Non-pigmented ciliary epithelial cell (primary cell): ENCODE data around the gene MKRN2.

Experiments
- DNase-seq: peaks from one replicate; pipeline ENCODE4 v3.0.0-alpha.2; 2010; ENCODE audit warnings: low read depth

Gene MKRN2

DNA sequence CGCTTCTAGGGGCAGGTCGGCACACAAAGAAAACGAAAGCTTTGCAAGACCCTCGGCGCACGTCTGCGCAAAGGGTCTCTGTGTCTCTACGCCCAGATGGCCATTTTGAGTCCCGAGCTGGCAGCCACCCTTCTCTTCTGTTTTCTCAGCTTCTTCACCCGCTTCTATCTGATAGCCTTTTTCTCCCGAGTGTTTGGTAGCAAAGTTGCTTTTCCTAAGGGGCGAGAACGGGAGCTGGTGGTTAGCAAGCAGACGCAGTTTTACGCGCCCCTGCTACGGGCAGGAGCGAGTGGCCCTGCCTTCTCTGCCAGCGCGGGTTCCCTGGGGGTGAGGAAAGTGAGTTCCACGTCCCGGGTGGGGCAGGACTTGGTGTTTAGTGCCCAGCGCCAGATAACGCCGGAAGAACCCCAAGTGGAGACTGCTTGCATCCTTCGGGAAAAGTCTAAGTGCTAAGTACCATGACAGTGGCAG, 2.9 kb upstream of the MKRN2 start:
- no peak for DNase-seq

GRCh38 chr3:12556314-12556689, 585 bp upstream of the MKRN2 start:
- DNase-seq = no peak

GRCh38 chr3:12557473-12558100, 700 bp downstream of the MKRN2 start:
- DNase-seq = no peak

GRCh38 chr3:12558706-12559105, 1.8 kb downstream of the MKRN2 start:
- DNase-seq = no peak

DNA sequence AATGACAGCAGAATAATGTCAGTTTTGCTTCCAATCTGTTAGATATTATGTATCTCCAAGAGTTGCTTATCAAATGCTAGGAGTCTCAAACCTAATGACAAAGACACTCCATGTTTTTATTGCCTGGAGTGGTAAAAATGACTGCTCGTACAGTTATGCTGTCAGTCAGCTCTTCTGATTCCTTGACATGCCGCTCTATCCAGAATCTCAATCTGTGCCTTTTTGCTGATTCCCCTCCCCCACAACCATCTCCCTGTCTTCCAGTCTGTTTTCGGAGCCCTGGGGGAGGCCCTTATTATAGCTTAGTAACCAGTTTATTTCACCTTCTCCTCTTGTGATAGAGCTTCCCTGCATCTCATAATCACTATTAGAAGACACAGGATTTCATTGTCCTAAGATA, 2.6 kb downstream of the MKRN2 start:
- no peak for DNase-seq

GRCh38 chr3:12560505-12561190, 3.8 kb downstream of the MKRN2 start:
- DNase-seq = no peak

DNA sequence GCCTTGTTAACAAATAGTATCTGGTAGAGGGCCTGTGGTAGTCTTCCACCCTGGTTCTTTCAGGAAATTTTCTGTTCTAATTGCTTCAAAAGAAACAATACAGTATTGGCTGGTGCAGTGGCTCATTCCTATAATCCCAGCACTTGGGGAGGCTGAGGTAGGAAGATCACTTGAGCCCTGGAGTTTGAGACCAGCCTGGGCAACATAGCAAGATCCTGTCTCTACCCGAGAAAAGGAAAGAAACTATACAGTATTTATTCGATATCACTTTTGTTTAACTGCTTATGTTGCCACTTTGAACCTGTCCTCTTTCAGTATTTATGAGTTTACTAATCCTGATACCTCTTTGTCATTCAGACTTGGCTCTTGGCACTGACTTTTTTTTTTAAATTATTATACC, 4.5 kb downstream of the MKRN2 start:
- DNase-seq = no peak

DNA sequence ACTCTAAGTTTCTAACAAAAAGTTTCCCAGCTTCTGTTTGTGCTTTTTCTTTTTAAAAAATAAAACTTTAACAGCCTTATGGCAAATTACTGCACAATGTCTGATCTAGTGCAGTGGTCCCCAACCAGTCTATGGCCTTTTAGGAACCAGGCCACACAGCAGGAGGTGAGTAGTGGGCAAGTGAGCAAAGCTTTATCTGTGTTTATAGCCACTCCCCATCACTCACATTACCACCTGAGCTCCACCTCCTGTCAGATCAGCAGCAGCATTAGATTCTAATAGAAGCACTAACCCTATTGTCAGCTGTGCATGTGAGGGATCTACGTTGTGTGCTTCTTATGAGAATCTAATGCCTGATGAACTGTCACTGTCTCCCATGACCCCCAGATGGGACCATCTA, 5.6 kb downstream of the MKRN2 start:
- no peak for DNase-seq

DNA sequence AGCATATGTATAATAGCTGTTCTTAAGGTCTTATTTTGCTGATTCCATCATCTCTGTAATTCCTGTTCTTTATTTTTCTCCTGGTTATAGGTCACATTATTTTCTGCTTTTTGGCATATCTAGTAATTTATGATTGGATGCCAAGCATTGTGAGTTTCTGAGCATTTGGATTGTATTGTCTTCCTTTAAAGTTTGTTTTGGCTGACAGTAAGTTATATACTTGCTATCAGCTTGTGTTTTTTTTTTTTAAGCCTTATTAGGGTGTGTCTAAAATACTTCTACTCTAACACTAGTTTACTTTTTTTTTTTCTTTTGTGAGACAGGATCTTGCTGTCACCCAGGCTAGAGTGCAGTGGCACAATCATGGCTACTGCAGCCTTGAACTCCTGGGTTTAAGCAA, 10.1 kb downstream of the MKRN2 start:
- DNase-seq = no peak

GRCh38 chr3:12568747-12569146, 11.9 kb downstream of the MKRN2 start:
- no peak for DNase-seq

- no peak for DNase-seq
Measured at GRCh38 chr3:12569836-12570235, 12.9 kb downstream of the MKRN2 start.

- no peak for DNase-seq
Measured at GRCh38 chr3:12571986-12572385, 15.1 kb downstream of the MKRN2 start.

- DNase-seq = no peak
Measured at GRCh38 chr3:12574131-12574530, 17.2 kb downstream of the MKRN2 start.

DNA sequence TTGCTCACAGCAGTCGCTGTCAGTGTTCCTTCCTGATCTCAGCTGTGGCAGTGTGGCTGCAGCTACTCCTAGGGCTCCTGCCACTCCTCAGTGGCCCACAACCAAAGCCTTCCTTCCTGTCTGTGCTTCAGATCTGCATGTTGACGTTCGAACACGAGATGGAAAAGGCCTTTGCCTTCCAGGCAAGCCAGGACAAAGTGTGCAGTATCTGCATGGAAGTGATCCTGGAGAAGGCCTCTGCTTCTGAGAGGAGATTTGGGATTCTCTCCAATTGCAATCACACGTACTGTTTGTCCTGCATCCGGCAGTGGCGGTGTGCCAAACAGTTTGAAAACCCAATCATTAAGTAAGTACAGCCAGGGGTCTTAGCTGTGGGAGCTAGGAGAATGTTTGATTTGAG, 17.8 kb downstream of the MKRN2 start:
- DNase-seq = no peak

GRCh38 chr3:12577379-12577778, 20.5 kb downstream of the MKRN2 start:
- DNase-seq = no peak

GRCh38 chr3:12578742-12579141, 21.9 kb downstream of the MKRN2 start:
- DNase-seq = no peak

DNA sequence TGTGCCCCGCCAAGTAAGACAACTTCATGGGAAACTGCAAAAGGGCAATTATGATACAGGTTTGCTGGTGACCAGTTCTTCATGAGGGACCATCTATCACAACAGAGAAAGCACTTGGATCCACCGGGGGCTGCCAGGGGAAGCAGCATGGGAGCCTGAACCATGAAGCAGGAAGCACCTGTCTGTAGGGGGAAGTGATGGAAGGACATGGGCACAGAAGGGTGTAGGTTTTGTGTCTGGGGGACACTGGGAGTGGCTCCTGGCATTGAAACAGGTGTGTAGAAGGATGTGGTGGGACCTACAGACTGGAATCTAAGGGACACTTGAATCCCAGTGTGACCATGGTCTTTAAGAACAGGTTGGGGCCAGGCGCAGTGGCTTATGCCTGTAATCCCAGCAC, 22.6 kb downstream of the MKRN2 start:
- no peak for DNase-seq

GRCh38 chr3:12579905-12580304, 23.0 kb downstream of the MKRN2 start:
- DNase-seq = no peak

DNA sequence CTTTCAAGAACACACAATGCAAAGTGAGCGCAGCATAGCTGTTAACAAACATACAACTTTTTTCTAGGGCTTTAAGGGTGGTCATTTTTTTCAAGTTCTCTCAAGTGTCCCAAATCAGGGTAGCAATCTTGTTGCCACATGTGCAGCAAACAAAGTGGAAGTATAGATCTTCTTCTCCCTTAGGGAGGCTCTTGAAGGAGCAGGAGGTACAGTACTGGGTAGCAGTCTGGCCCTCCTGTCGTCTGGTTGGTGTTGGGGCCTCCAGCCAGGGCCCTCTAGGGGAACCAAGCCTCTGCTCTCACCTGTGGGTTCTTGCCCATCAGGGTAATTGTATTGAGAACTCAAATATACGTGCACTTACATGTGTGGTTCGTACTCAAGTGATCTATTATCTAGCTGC, 25.8 kb downstream of the MKRN2 start:
- no peak for DNase-seq

GRCh38 chr3:12583280-12583679, 26.4 kb downstream of the MKRN2 start:
- DNase-seq = no peak

DNA sequence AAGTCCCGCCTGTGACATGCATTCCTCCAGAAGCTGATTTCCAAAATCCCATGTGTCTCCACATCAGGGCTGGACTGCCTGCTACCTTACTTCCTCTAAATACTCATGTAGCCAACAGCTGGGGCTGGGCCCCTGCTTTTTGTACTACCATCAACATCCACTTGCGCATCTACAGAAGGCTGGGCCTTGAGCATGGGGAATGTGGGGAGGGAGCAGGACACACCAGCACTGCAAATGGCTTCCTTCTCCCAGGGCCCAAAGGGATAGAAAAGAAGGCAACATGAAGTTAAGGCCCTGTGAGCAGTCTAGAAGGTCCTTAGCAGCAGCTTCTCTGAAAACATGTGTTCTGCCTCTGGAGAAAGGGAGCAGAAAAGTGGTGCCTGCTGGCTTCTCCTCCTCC, 27.2 kb downstream of the MKRN2 start:
- no peak for DNase-seq

DNA sequence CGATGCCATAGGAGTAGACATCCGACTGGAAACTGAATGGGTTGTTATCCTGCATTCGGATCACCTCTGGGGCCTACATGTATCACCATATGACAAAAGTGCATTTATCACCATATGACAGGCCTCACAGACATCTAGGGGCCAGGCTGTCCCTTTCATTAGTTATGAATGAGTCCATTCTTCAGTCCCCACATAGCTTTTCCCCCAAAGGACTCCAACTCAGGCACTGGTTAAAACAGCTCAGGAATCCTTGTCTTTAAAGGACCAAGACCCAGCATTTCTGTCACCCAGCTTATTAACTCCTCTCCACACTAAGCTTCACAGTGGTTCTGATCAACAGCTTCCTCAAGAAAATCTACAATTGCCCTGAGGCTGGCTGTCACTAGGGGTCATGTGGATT, 28.3 kb downstream of the MKRN2 start:
- DNase-seq = no peak

DNA sequence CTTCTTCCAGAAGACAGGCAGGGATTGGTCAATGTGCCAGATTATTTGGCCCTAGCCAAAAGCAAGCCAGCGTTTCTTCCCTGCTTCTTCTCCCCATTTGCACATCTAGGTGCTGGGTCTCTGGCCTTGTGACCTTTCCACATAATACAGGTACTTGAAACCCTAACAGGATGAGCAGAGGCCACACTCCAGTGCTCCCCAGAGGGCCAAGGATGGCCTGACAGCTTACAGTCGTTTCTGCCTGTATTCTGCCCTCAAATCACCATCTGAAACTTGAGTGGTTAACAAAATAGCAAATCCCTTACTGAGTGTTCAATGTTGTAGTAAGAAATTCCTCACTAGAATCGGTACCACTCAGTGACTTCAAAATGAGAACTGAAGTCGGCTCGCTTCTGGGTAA, 29.1 kb downstream of the MKRN2 start:
- DNase-seq = no peak

DNA sequence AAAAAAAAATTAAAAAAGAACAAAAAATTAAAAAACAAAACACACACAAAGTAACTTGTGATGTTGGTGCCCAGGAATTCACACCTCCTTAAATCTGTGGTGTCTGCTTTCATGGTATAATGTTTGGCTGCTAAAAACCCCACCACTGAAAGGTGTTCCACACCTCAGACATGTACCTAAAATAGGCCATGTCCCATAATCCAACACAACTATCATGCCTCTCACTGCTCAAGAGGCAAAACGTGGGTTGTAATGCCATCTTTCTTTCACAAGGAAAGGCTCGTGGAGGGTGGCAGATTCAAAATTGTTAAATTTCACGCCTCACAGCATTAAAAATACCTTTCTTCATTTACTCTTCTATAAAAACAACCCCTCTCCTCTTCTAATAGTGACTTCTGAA, 29.5 kb downstream of the MKRN2 start:
- no peak for DNase-seq
